Brain microvascular endothelial cell (primary cell): ENCODE results near the gene PIP5KL1.

Source experiments
- DNase-seq: peaks from one replicate; pipeline ENCODE4 v3.0.0-alpha.2; 2020
- H3K27ac ChIP-seq: fragments of 250-450 bp; sonication (Bioruptor Pico); 2 replicates; pipeline ENCODE4 v1.5.1; 2020; ENCODE audit warnings: mild to moderate bottlenecking, moderate library complexity
- H3K27me3 ChIP-seq: fragments of 250-450 bp; sonication (Bioruptor Pico); replicated peaks from 2 replicates; pipeline ENCODE4 v1.5.1; 2020; ENCODE audit warnings: mild to moderate bottlenecking
- H3K36me3 ChIP-seq: fragments of 250-450 bp; sonication (Bioruptor Pico); replicated peaks from 2 replicates; pipeline ENCODE4 v1.5.1; 2020; ENCODE audit warnings: mild to moderate bottlenecking
- H3K4me3 ChIP-seq: 2 replicates; pipeline ENCODE4 v1.5.1; 2011; ENCODE audit warnings: low read depth, mild to moderate bottlenecking, control low read depth, low read length, moderate library complexity
- CTCF ChIP-seq: IDR thresholded peaks from 2 replicates; pipeline ENCODE4 v1.5.1; 2011; ENCODE audit warnings: low read depth, mild to moderate bottlenecking, moderate library complexity, low read length, control low read depth, inconsistent platforms; ENCODE audit errors: missing control alignments
- in situ Hi-C: cut with HindIII; loops from 2 replicates; pipeline ENCODE4 v1.10.0; 2017; ENCODE audit warnings: low sequenced_read_pairs, low pct_ligation_motif_present

PIP5KL1 gene

GRCh38 chr9:127977009-127977883, 46.7 kb upstream of the PIP5KL1 start:
- Histone ChIP-seq H3K4me3 (no peak overlapping the region), H3K27ac (no peak overlapping the region), H3K27me3 (no peaks in the 10 kb centered on the region), H3K36me3 (no peaks in the 10 kb centered on the region)
- TF ChIP-seq CTCF = no peak
- no peak for DNase-seq
- in situ Hi-C loops = no loop called here

- in situ Hi-C loops = no loop called here
- DNase-seq = no peak
- H3K27ac ChIP-seq = no peak overlapping the region
Measured at GRCh38 chr9:127976498-127976897, 45.9 kb upstream of the PIP5KL1 start.

GRCh38 chr9:127975376-127976315, 45.1 kb upstream of the PIP5KL1 start:
- in situ Hi-C loops = no loop called here
- Histone ChIP-seq H3K27ac (no peak overlapping the region), H3K27me3 (no peaks in the 10 kb centered on the region), H3K4me3 (no peak overlapping the region), H3K36me3 (no peaks in the 10 kb centered on the region)
- TF ChIP-seq CTCF = no peak
- DNase-seq = no peak

More at GRCh38 chr9:127976498-127976897, 45.9 kb upstream of the PIP5KL1 start:
- Histone ChIP-seq H3K4me3 (no peak overlapping the region), H3K36me3 (no peaks in the 10 kb centered on the region), H3K27me3 (no peaks in the 10 kb centered on the region)
- TF ChIP-seq CTCF = no peak

GRCh38 chr9:127974769-127975261, 44.2 kb upstream of the PIP5KL1 start:
- Histone ChIP-seq H3K36me3 (no peaks in the 10 kb centered on the region), H3K27me3 (no peaks in the 10 kb centered on the region), H3K4me3 (no peak overlapping the region), H3K27ac (no peak overlapping the region)
- no peak for TF ChIP-seq CTCF
- in situ Hi-C loops = no loop called here
- DNase-seq = no peak

- in situ Hi-C loops = no loop called here
- no peak for DNase-seq
- Histone ChIP-seq H3K4me3 (no peak overlapping the region), H3K27me3 (no peaks in the 10 kb centered on the region), H3K36me3 (no peaks in the 10 kb centered on the region), H3K27ac (no peak overlapping the region)
- TF ChIP-seq CTCF = no peak
Measured at GRCh38 chr9:127974001-127974768, 43.6 kb upstream of the PIP5KL1 start.
